GM12878 (cell line): ENCODE measurements around the gene AFF2. TPM values are rescaled to one million over a fixed set of nuclear protein-coding genes. Genes with fewer than 3 reads are reported as not detected.

Experiments used
- ATAC-seq: fragments of 200-7000 bp; cut with Tn5 transposase; 3 replicates; pipeline ENCODE4 v1.9.1; 2020; ENCODE audit warnings: mild to moderate bottlenecking, moderate library complexity
- BruUV-seq: library from RNA; stranded (reverse); fragments of 400-500 nt; replicated peaks from 2 replicates; lab custom pipeline; 2021; lab: Mats Ljungman, UMichigan
- CTCF ChIA-PET: fragments of 300-600 bp; sonication (Branson Sonifier 250); formaldehyde crosslinking; extraction: SDS; loops from one replicate; lab custom pipeline; 2021; ENCODE audit warnings: inconsistent platforms; lab: Yijun Ruan, JAX
- POLR2A ChIA-PET: fragments of 350-600 bp; formaldehyde crosslinking; extraction: SDS; loops from one replicate; lab custom pipeline; 2021; ENCODE audit warnings: inconsistent platforms; lab: Charles Lee
- RAD21 ChIA-PET: fragments of 300-600 bp; sonication (Branson Sonifier 250); formaldehyde crosslinking; loops from one replicate; lab custom pipeline; 2023; ENCODE audit warnings: antibody characterized with exemption; ENCODE audit not compliant: unreplicated experiment; lab: Charles Lee
- SMC1A ChIA-PET: fragments of 300-600 bp; sonication (Branson Sonifier 250); formaldehyde crosslinking; loops from one replicate; lab custom pipeline; 2023; ENCODE audit not compliant: unreplicated experiment, uncharacterized antibody; lab: Charles Lee
- DNase-seq: peaks from one replicate; pipeline ENCODE4 v3.0.0-alpha.2; 2011; ENCODE audit warnings: low read depth, low spot score
- FAIRE-seq: peaks from 3 replicates; lab custom pipeline; 2011; peaks lifted over from hg19 to GRCh38; lab: Jason Lieb, UNC
- H2AFZ ChIP-seq: 2 replicates; pipeline ENCODE4 v1.6.0; 2011; ENCODE audit warnings: low read depth, low read length, control low read depth; ENCODE audit not compliant: control insufficient read depth
- H3K27ac ChIP-seq: 2 replicates; pipeline ENCODE4 v1.5.1; 2011; ENCODE audit warnings: control low read depth; ENCODE audit not compliant: control insufficient read depth, insufficient read depth
- H3K27me3 ChIP-seq, 2 experiments: replicated peaks in 1 of 2; 2 replicates each; pipeline versions ENCODE4 v1.6.0 to v1.6.1; 2011; ENCODE audit warnings: low read length in 1 of 2; ENCODE audit not compliant: control insufficient read depth in 2 of 2, insufficient read depth in 2 of 2
- H3K36me3 ChIP-seq, 2 experiments: 2 replicates each; pipeline ENCODE4 v1.5.1; 2011; ENCODE audit warnings: low read length in 1 of 2; ENCODE audit not compliant: control insufficient read depth in 2 of 2, insufficient read depth in 2 of 2
- H3K4me1 ChIP-seq: 2 replicates; pipeline ENCODE4 v1.6.1; 2011; ENCODE audit warnings: mild to moderate bottlenecking, low read length, moderate library complexity, mixed read lengths; ENCODE audit not compliant: control insufficient read depth, insufficient read depth
- H3K4me2 ChIP-seq: 2 replicates; pipeline ENCODE4 v1.6.0; 2011; ENCODE audit warnings: control low read depth; ENCODE audit not compliant: control insufficient read depth, insufficient read depth
- H3K4me3 ChIP-seq: fragments of 200-600 bp; sonication (generic); 2 replicates; pipeline ENCODE4 v1.5.1; 2016
- H3K79me2 ChIP-seq: 2 replicates; pipeline ENCODE4 v1.6.0; 2011; ENCODE audit warnings: low read length; ENCODE audit not compliant: control insufficient read depth, insufficient read depth
- H3K9ac ChIP-seq: 2 replicates; pipeline ENCODE4 v1.8.0; 2011; ENCODE audit warnings: low read length, control low read depth, mixed read lengths; ENCODE audit not compliant: control insufficient read depth, insufficient read depth
- H3K9me3 ChIP-seq: replicated peaks from 3 replicates; pipeline ENCODE4 v1.5.1; 2011; ENCODE audit warnings: mild to moderate bottlenecking, low read length; ENCODE audit not compliant: control insufficient read depth, insufficient read depth
- H4K20me1 ChIP-seq: 2 replicates; pipeline ENCODE4 v1.6.0; 2011; ENCODE audit not compliant: control insufficient read depth, insufficient read depth
- BCLAF1 ChIP-seq: fragments of 450-650 bp; IDR thresholded peaks from 2 replicates; pipeline ENCODE4 v1.6.1; 2017; ENCODE audit warnings: antibody characterized with exemption, mild to moderate bottlenecking, moderate library complexity
- BMI1 ChIP-seq: fragments of 450-650 bp; IDR thresholded peaks from 2 replicates; pipeline ENCODE4 v1.6.1; 2016; ENCODE audit warnings: mild to moderate bottlenecking, moderate library complexity, borderline replicate concordance
- CHD1 ChIP-seq: IDR thresholded peaks from 2 replicates; pipeline ENCODE4 v1.6.1; 2012; ENCODE audit warnings: low read depth, low read length, improper control_type of control experiment
- E2F8 ChIP-seq: fragments of 450-650 bp; IDR thresholded peaks from 2 replicates; pipeline ENCODE4 v1.6.1; 2018; ENCODE audit warnings: mild to moderate bottlenecking, low read depth, moderate library complexity; ENCODE audit not compliant: partially characterized antibody
- MTA3 ChIP-seq: IDR thresholded peaks from 2 replicates; pipeline ENCODE4 v1.6.1; 2012; ENCODE audit warnings: low read length, inconsistent platforms, borderline replicate concordance
- RBBP5 ChIP-seq: fragments of 200-600 bp; sonication (generic); conservative IDR thresholded peaks from 2 replicates; pipeline ENCODE4 v1.6.1; 2016
- SIN3A ChIP-seq: IDR thresholded peaks from 2 replicates; pipeline ENCODE4 v1.6.1; 2012; ENCODE audit warnings: low read depth, low read length, improper control_type of control experiment
- SMAD5 ChIP-seq: IDR thresholded peaks from 2 replicates; pipeline ENCODE4 v1.6.1; 2016; ENCODE audit warnings: antibody characterized with exemption, low read depth
- SPI1 ChIP-seq: IDR thresholded peaks from 2 replicates; pipeline ENCODE4 v1.6.1; 2011; ENCODE audit warnings: low read depth, mild to moderate bottlenecking, low read length, moderate library complexity, borderline replicate concordance; ENCODE audit not compliant: insufficient read depth
- TARDBP ChIP-seq: IDR thresholded peaks from 2 replicates; pipeline ENCODE4 v1.6.1; 2016; ENCODE audit warnings: borderline replicate concordance
- WGBS: methylation state at CpG from one replicate; pipeline ENCODE4 v1.1.6; 2016; ENCODE audit warnings: low lambda C conversion rate; ENCODE audit not compliant: insufficient replicate concordance, insufficient coverage; ENCODE audit errors: missing lambda C conversion rate; 5-methylcytosine and 5-hydroxymethylcytosine counted together
- in situ Hi-C: fragments of 300-500 bp; cut with MboI; formaldehyde crosslinking; loops from 9 replicates; pipeline ENCODE4 v1.14.3; 2018; ENCODE audit warnings: mixed read lengths
- intact Hi-C: fragments of 100-400 bp; cut with micrococcal nuclease; formaldehyde crosslinking; loops from one replicate; pipeline ENCODE4 v1.14.2; 2022; ENCODE audit not compliant: unreplicated experiment
- polyA plus RNA-seq, 11 experiments: library from polyadenylated mRNA; depleted of rRNA in 4 of 11; unstranded in 6 of 11; stranded (reverse) in 5 of 11; fragments of >200 nt; fragmentation: Nextera tagmentation in 4 of 11; fragmentation: Illumina TruSeq in 1 of 11; extraction: Ambion mirVana in 4 of 11; extraction: Trizol in 1 of 11; gene quantifications; 1 replicate in 1 of 11; 2 replicates in 10 of 11; pipeline versions ENCODE4 v1.2.1 to v1.2.3, GENCODE V29; 2011 to 2016; ENCODE audit warnings: inconsistent platforms in 2 of 11, missing spikeins in 2 of 11, low read depth in 1 of 11
- total RNA-seq, 4 experiments: library from RNA; depleted of rRNA in 3 of 4; stranded (reverse); fragments of >200 nt in 3 of 4; fragmentation: Illumina TruSeq in 1 of 4; extraction: Trizol in 1 of 4; gene quantifications; 2 replicates each; pipeline versions ENCODE4 v1.2.1 to v1.2.3, GENCODE V29; 2013 to 2021

Gene AFF2
- total and polyA plus RNA-seq, 10 of the 15 experiments (the other 5 are each of a cell fraction or from before 2014, with no cell fraction given), result under 0.01 to 0.03 TPM; not detected in 8

GRCh38 chrX:148541584-148541940 lies 41.1 kb downstream of the AFF2 start:
- Histone ChIP-seq H2AFZ (no peak overlapping the region), H3K79me2 (no peaks in the 10 kb centered on the region), H3K9me3 (no peaks in the 10 kb centered on the region), H3K27me3 (no peaks in the 10 kb centered on the region; a peak in 1 of 4 replicates), H3K4me1 (no peaks in the 10 kb centered on the region), H3K4me3 (no peak overlapping the region), H4K20me1 (no peaks in the 10 kb centered on the region), H3K36me3 (no peaks in the 10 kb centered on the region)
- BruUV-seq, result no TSS peak
- FAIRE-seq (no peak), DNase-seq (no peak), ATAC-seq (no peak)
- CTCF ChIA-PET, result interaction anchor here (1.1 to 1.9 kb wide), 4 partner anchors 8 to 745 kb away, joined by 3 to 7 read pairs (median 3); no protein-coding TSS in a partner anchor
- SMC1A ChIA-PET, result interaction anchor here (0.6 to 1.8 kb wide), 5 partner anchors 11 to 1700 kb away, joined by 3 to 6 read pairs (median 3); no protein-coding TSS in a partner anchor
- intact Hi-C loops, result no loop called here
- RAD21 ChIA-PET, result interaction anchor here (0.7 kb wide), 1 partner anchor 170 kb away, joined by 3 read pairs; no protein-coding TSS in a partner anchor
- TF ChIP-seq SPI1 (no peak), SMAD5 (no peak)
- TF ChIP-seq, all 136 proteins: peak for 0
- in situ Hi-C loops, result no loop called here
- POLR2A ChIA-PET, result no interaction called here
- H3K27ac ChIP-seq, result no peak overlapping the region
- H3K4me2 ChIP-seq, result no peak overlapping the region
- H3K9ac ChIP-seq, result no peak overlapping the region

- 1% methylated on average over 5 of the region's 5 CpGs for WGBS
- SMC1A ChIA-PET, result interaction anchor here (0.9 to 1.8 kb wide), 3 partner anchors 12 to 23 kb away, joined by 3 to 6 read pairs (median 3); no protein-coding TSS in a partner anchor
- DNase-seq (no peak), ATAC-seq (no peak), FAIRE-seq (no peak)
- RAD21 ChIA-PET, result no interaction called here
- H3K27me3 ChIP-seq, result no peaks in the 10 kb centered on the region; a peak in 1 of 4 replicates
- H3K4me1 ChIP-seq, result no peaks in the 10 kb centered on the region
- no peak overlapping the region for H3K9ac ChIP-seq
- no peak overlapping the region for H3K4me2 ChIP-seq
- no peaks in the 10 kb centered on the region for H3K79me2 ChIP-seq
- intact Hi-C loops, result no loop called here
- no peak overlapping the region for H3K4me3 ChIP-seq
- no peaks in the 10 kb centered on the region for H3K9me3 ChIP-seq
- no peak overlapping the region for H2AFZ ChIP-seq
- no peaks in the 10 kb centered on the region for H4K20me1 ChIP-seq
- no peak overlapping the region for H3K27ac ChIP-seq
- CTCF ChIA-PET, result interaction anchor here (1.1 to 2.2 kb wide), 5 partner anchors 10 to 744 kb away, joined by 3 to 7 read pairs (median 3); no protein-coding TSS in a partner anchor
- no peaks in the 10 kb centered on the region for H3K36me3 ChIP-seq
- in situ Hi-C loops, result no loop called here
- no TSS peak for BruUV-seq
- POLR2A ChIA-PET, result no interaction called here
- no peak for TF ChIP-seq RBBP5
- no peak for TF ChIP-seq BCLAF1
- no peak for TF ChIP-seq SIN3A
- TF ChIP-seq E2F8, result no peak
- TF ChIP-seq MTA3, result no peak
- no peak for TF ChIP-seq CHD1
- no peak for TF ChIP-seq TARDBP
- no peak for TF ChIP-seq BMI1
Observed at GRCh38 chrX:148542481-148543255, 42.3 kb downstream of the AFF2 start.
